ENCODE results near the gene TBC1D13. TPM values are rescaled to one million over a fixed set of nuclear protein-coding genes. Genes with fewer than 3 reads are reported as not detected.

Gene TBC1D13
- total and polyA plus RNA-seq, 9 donors = 10.7 to 32.2 (median 26.3) TPM

DNA sequence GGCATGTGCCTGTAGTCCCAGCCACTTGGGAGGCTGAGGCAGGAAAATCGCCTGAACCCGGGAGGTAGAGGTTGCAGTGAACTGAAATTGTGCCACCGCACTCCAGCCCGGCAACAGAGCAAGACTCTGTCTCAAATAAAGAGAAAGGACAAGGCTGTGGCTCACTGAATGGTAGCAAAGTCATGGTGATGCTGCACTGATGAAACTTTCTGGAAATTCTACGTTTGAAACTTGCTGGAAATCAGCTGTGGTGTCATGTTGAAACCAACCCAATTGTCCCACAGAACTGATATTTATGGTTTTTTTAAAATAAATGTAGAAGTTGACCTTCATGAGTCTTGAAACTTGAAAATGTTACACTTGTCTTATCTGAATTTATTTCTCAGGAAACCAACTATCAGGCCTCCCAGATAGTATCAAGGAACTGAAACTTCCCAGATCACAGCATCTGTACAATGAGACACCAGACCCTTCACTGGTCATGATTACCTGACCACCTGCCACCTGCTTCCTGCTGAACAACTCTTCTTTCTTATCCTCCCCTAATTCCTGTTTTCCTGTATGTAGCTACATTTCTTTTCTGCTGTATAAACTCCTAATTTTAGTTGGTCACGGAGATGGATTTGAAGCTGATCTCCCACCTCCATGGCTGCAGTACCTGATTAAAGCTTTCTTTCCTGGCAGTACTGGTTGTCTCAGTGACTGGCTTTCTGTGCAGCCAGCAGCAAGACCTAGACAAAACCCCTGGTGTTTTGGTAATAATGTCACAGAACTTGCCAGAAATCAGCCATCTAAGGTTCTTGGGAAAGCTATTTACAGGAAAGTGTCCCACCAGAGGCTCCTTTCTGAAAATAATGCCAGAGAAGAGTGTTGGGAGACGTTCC lies 5.6 kb upstream of the TBC1D13 start:
- TF ChIP-seq POLR2A (IDR thresholded peaks at IDR 0.05) = no peak
- TF ChIP-seq EP300 (IDR thresholded peaks at IDR 0.05) = no peak
- TF ChIP-seq, protein P1, sequence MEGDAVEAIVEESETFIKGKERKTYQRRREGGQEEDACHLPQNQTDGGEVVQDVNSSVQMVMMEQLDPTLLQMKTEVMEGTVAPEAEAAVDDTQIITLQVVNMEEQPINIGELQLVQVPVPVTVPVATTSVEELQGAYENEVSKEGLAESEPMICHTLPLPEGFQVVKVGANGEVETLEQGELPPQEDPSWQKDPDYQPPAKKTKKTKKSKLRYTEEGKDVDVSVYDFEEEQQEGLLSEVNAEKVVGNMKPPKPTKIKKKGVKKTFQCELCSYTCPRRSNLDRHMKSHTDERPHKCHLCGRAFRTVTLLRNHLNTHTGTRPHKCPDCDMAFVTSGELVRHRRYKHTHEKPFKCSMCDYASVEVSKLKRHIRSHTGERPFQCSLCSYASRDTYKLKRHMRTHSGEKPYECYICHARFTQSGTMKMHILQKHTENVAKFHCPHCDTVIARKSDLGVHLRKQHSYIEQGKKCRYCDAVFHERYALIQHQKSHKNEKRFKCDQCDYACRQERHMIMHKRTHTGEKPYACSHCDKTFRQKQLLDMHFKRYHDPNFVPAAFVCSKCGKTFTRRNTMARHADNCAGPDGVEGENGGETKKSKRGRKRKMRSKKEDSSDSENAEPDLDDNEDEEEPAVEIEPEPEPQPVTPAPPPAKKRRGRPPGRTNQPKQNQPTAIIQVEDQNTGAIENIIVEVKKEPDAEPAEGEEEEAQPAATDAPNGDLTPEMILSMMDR (IDR thresholded peaks at IDR 0.05) = no peak
- 76 to 83% (median 77%) methylated on average over 7 of the region's 7 CpGs for WGBS, 3 donors
- no peaks in the 10 kb centered on the region for H3K4me1 ChIP-seq (ENCODE audit: insufficient read depth)

DNA sequence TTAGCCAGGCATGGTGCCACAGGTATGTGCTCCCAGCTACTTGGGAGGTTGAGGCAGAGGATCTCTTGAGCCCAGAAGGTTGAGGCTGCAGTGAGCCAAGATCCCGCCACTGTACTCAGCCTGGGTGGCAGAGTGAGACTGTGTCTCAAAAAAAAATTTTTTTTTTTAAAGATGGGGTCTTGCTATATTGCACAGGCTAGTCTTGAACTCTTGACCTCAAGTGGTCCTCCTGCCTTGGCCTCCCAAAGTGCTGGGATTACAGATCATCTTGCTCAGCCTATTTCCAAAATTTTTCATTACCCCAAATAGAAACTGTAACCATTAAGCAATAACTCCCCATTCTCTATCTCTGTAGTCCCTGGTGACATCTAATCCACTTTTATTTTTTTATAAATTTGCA lies 4.4 kb upstream of the TBC1D13 start:
- no peak for TF ChIP-seq EP300 (IDR thresholded peaks at IDR 0.05)
- no peak for TF ChIP-seq POLR2A (IDR thresholded peaks at IDR 0.05)
- TF ChIP-seq, protein P1 (IDR thresholded peaks at IDR 0.05) = no peak
- intact Hi-C loops (cut with DNase I) = no loop called here
- H3K9me3 ChIP-seq = no peaks in the 10 kb centered on the region
- no peaks in the 10 kb centered on the region for H3K36me3 ChIP-seq
- DNase-seq = no peak
- H3K27ac ChIP-seq = no peak overlapping the region
- WGBS, 3 donors = 95 to 100% (median 97%) methylated on average over 1 of the region's 1 CpG
- no peak overlapping the region for H3K4me3 ChIP-seq
- no peaks in the 10 kb centered on the region for H3K4me1 ChIP-seq (ENCODE audit: insufficient read depth)
- H3K27me3 ChIP-seq = no peaks in the 10 kb centered on the region

More for the DNA sequence above, 5.6 kb upstream of the TBC1D13 start:
- Histone ChIP-seq H3K4me3 (no peak overlapping the region), H3K27me3 (no peaks in the 10 kb centered on the region), H3K27ac (no peak overlapping the region), H3K36me3 (no peaks in the 10 kb centered on the region), H3K9me3 (no peaks in the 10 kb centered on the region)
- DNase-seq = no peak
- intact Hi-C loops (cut with DNase I) = no loop called here

DNA sequence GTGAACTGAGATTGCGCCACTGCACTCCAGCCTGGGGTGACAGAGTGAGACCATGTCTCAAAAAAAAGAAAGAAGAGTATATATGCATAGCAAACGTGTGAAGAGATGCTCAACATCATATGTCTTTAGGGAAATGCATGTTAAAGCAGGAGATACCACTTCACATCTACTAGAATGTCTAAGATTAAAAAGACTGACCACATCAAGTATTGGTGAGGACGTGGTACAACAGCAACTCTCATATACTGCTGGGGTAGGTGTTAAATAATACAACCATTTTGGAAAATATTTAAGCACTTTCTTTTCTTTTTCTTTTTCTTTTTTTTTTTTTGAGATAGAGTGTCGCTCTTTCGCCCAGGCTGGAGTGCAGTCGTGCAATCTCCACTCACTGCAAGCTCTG lies 1.6 kb upstream of the TBC1D13 start:
- TF ChIP-seq EP300 (IDR thresholded peaks at IDR 0.05) = no peak
- TF ChIP-seq, protein P1 (IDR thresholded peaks at IDR 0.05) = no peak
- TF ChIP-seq POLR2A (IDR thresholded peaks at IDR 0.05) = no peak
- no peak for DNase-seq
- Histone ChIP-seq H3K36me3 (no peaks in the 10 kb centered on the region), H3K9me3 (no peaks in the 10 kb centered on the region), H3K4me1 (ENCODE audit: insufficient read depth) (peaks cover 3% of the 10 kb centered on the region), H3K27ac (no peak overlapping the region), H3K27me3 (no peaks in the 10 kb centered on the region), H3K4me3 (no peak overlapping the region)
- 93 to 96% (median 95%) methylated on average over 6 of the region's 6 CpGs for WGBS, 3 donors
- intact Hi-C loops (cut with DNase I) = no loop called here

DNA sequence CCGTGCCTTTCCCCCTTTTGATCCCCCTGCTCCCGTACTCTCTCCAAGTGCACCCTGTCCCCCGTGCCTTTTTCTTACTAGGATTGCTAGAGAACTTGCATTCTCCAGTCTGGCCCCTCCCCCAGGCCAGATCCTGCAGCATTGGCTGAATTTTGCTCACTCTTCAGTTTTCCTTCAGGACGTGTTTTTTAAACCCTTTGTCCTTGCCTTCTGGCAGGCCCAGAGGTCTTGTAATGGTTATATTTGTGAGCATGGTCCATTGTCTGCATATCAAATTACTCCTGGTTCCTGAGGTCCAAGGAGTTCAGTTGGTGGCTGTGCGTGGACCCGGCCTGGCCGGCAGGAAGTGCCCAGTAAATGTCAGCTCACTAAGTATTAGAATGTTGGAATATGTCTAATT lies 606 bp downstream of the TBC1D13 start:
- TF ChIP-seq, protein P1 (IDR thresholded peaks at IDR 0.05) = no peak
- TF ChIP-seq POLR2A (IDR thresholded peaks at IDR 0.05) (no peak), EP300 (IDR thresholded peaks at IDR 0.05) (no peak)
- Histone ChIP-seq H3K36me3 (no peaks in the 10 kb centered on the region), H3K27me3 (no peaks in the 10 kb centered on the region), H3K9me3 (no peaks in the 10 kb centered on the region), H3K4me3 (peak overlapping the region; percentile 99), H3K27ac (peak overlapping the region in 1 of 2 donors; percentile 83), H3K4me1 (ENCODE audit: insufficient read depth) (peaks cover 3% of the 10 kb centered on the region)
- DNase-seq = no peak
- intact Hi-C loops (cut with DNase I) = loop anchor here in 1 of 4 donors (2.0 kb wide), 1 partner anchor 15 kb away; no protein-coding TSS in a partner anchor
- WGBS, 3 donors = 2% methylated on average over 7 of the region's 7 CpGs

Data from ovary (tissue), 9 donors.